GM18519 (cell line): Measurements from ENCODE around the gene RAD51AP1.
"Not testable (repeated sequence)": the region's sequence is repeated elsewhere in the genome, so short reads cannot be mapped to it uniquely, and the experiment has no call there.

Experiments used
- ATAC-seq: cut with Tn5 transposase; IDR thresholded peaks from one replicate; pipeline ENCODE4 v1.9.1; 2021; ENCODE audit warnings: mild to moderate bottlenecking, moderate library complexity; ENCODE audit not compliant: unreplicated experiment, low FRiP score

The RAD51AP1 gene, protein sequence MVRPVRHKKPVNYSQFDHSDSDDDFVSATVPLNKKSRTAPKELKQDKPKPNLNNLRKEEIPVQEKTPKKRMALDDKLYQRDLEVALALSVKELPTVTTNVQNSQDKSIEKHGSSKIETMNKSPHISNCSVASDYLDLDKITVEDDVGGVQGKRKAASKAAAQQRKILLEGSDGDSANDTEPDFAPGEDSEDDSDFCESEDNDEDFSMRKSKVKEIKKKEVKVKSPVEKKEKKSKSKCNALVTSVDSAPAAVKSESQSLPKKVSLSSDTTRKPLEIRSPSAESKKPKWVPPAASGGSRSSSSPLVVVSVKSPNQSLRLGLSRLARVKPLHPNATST

DNA sequence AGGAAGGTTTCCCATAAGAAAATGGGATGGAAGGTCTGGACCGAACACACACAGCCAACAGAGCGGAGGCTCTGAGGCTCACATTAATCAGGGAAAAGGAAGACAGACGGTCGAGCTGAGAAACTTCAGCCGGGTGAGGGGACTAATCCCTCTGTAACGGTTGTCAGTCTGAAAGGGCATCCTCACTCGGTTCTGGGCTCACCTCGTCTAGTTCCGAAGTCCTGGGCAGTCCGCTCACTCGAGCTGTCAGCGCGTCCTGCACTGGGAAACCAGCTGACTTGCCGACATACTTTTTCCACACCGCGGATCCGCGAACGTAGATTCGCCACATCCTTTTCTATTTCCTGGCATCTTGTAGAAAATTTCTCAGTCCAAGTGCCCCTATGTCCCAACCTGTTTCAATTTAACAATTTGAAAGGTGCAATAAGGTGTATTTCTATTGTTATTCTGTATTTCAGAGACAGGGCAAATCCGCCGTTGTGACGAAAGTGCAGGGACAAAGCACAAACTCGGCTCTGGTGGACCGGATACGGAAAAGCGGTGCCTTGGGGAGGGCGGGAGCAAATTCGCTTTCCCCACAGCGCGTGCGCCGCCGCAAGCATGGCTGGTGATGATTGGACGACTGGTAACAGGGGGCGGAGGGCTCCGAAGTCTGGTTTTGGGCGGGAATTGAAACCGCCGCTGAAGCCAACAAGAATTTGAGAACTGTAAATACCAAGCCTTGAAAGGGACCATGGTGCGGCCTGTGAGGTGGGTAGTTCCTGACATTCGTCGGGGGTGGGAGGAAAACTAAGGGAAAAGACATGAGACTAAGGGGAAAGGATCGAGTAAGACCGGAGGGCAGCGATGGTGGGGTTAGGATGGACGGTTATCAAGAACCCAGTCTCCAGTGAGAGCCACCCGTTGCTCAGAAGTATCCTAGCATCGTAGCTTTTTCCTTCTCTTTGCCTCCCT lies at the start of gene RAD51AP1:
TSS of gene RAD51AP1 (plus strand) at position 684 of the 954 bp plus-strand sequence. CDS start at position 734, 50 bp downstream.
- ATAC-seq: peak; percentile 58

DNA sequence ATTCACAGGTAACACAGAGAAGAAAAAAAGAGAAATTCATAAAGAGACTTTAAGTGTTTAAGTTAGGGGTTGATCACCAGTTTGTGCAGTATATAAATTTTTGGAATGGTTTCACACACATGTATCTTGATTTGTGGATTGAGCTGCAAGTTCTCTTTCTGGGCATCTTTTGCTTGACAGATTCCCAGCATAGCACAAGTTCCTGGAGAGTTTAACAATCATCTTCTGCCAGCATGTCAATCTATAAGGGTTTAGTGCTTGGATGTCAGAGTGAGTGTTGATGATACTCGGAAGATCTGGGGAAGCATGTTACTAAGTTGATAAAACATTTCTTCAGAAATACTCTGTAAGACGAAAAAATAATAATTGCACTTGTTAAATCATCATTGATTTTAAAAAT lies 49.1 kb upstream of the RAD51AP1 start:
- no peak for ATAC-seq

DNA sequence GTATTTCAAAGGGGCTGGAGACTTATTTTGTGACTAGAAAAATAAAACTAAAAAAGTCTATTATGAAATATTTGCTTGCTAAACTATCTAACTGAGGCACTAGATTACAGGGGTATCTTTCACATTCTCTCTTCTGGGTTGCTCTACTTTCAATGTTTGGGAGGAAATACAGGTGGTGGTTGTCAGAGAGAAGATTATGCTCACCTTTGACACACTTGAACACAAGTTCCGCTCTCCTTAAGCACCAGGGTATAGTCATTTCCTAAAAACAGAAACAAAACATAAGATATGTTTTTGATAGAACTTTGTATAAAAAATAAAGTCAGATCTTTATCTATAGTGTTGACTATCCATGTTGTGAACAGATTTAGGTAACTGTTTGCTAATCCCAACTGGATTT lies 47.7 kb upstream of the RAD51AP1 start:
- no peak for ATAC-seq

DNA sequence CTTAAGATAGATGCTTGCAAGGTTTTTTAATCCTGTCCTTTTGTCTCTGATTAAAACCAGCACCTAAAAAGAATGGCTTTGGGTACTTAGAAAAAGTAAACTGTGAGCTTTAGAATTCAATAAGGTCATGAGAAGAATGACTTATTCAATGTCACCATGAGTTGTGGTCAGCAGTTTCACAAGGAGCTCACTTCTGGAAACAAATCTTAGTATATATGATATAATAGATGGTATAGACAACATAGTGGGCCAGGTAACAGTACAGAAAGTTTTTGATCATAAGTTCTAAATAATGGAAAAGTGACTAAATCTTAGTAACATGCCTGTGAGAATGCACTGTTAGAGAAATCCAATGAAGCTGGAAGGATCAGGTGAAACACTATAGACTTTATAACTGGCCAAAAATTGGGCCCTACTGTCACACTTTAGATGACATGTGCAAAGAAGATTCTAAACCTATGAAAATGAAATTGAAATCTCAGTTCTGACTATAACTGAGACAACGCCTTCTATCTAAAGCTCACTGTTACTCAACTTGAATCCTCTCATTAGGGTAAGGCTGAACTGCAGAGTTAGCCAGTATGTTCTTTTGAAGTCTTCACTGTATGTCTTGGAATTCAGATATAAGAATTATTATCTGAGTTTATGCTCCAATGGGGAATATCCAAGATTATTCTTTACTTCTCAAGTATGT lies 42.4 kb upstream of the RAD51AP1 start:
- peak; percentile 59 for ATAC-seq

DNA sequence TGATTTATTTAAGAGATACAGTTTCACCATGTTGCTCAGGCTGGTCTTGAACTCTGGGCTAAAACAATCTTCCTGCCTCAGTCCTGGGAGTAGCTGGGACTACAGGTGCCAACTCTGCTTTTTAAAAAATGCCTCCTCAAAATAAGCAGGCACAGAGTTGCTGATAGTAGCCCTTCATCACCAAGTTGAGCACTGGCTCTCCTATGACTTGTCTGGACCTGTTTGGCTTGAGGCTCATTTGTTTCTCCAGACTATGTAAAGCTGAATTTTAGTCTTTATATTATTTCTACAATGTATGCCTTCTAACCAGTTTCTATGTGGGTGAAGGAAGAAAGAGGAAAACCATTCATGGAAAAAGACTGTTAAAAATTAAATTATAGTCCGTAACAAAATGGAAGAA lies 39.5 kb upstream of the RAD51AP1 start:
- ATAC-seq: no peak

DNA sequence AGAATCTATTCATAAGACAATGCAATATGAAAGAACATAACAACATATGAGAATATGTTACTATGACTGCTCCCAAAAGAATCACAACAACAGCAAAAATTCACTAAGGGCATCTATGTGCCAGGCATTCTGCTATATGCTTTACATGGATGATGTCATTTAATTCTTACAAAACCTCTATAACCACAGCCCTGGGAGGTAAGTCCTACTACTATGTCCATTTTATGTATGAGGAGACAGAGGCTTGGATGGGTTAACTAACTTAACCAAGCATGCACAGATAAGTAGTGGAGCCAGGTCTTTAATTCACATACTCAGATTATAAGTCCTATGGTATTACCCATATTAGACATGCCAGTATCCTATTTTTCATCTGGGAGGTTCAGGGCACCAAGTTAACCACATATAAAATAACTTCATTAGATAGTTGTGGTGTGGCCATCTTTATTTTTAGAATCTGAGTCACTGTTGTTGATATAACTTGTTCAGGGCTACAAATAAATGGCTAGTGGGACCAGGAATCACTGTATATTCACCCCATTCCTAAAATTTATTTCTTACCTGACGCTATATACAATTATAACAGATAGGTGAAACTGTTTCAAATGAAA lies 33.2 kb upstream of the RAD51AP1 start:
- ATAC-seq: no peak

DNA sequence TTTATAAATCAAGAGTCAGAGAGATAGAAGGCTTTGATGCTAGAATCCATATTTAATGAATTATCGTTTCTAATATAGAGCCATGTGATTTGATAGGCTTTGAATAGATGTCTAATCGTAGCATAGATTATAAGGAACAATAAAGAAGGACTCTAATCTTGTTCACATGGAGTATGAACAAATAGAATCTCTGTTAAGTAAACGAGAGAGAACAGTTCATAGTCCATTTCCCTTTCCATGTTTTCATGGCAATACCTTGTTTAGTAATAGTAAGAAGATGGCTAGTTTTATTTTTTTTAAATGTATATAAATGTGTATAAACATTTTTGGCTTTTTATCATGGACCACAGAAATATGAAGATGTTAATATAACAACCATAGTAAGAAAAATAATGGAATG lies 32.3 kb upstream of the RAD51AP1 start:
- ATAC-seq: no peak

DNA sequence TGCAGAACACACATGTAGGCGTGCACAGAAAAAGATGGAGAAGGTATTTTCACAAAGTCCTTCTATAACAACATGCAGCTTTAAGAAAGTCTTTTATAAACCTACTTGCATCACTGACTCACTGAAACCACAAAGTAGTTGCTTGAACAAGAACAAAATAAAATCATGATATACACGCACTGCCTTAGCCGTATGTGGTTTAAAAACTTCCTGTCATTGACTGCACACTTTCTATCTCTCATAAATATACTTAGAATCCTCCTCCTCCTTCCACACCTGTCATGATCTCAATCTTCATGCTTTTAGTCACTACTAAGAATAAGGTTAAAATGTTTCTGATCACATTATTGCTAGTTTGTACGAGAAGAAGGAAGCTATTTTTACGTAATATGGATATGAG lies 31.8 kb upstream of the RAD51AP1 start:
- peak; percentile 59 for ATAC-seq

DNA sequence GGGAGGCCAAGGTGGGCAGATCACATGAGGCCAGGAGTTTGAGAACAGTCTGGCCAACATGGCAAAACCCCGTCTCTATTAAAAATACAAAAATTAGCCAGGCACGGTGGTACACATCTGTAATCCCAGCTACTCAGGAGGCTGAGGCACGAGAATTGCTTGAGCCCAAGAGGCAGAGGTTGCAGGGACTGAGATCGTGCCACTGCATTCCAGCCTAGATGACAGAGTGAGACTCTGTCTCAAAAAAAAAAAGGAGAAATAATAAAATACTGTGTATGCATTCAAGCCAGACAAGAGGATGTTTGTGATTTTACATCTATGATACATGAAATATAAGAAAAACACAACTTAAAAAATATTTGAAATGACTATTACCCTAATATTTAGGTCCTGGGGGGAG lies 30.2 kb upstream of the RAD51AP1 start:
- not testable (repeated sequence) for ATAC-seq

DNA sequence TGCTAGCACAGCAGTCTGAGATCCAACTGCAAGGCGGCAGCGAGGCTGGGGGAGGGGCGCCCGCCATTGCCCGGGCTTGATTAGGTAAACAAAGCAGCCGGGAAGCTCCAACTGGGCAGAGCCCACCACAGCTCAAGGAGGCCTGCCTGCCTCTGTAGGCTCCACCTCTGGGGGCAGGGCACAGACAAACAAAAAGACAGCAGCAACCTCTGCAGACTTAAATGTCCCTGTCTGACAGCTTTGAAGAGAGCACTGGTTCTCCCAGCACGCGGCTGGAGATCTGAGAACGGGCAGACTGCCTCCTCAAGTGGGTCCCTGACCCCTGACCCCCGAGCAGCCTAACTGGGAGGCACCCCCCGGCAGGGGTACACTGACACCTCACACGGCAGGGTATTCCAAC lies 29.4 kb upstream of the RAD51AP1 start:
- not testable (repeated sequence) for ATAC-seq

DNA sequence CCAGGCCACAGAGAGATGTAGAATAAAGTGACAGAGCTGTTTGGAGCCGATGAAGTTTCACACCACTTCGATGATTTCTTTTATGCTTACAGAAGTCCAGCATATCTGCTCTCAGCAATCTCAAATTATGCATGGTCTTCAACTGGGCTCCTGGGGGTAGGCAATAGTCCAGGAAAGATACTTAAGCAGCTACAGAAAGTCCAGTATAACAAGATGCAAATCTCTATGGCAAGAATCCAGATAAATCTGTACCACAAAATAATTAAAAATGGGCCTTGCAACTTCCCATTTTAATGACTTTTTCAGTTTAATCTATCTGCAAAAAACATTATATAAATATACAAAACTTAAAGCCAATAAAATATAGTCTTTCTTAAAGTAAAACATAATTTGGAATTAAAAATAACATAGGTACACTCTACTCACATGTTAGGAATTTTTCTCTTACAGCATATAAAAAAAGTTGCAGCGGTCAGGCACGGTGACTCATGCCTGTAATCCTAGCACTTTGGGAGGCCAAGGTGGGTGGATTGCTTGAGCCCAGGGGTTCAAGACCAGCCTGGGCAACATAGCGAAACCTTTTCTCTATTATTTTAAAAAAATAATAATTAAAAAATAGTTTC lies 20.5 kb upstream of the RAD51AP1 start:
- ATAC-seq: no peak

DNA sequence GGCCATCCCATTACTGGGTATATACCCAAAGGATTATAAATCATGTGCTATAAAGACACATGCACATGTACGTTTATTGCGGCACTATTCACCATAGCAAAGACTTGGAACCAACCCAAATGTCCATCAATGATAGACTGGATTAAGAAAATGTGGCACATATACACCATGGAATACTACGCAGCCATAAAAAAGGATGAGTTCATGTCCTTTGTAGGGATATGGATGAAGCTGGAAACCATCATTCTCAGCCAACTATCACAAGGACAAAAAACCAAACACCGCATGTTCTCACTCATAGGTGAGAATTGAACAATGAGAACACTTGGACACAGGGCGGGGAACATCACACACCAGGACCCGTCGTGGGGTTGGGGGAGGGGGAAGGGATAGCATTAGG lies 15.2 kb upstream of the RAD51AP1 start:
- ATAC-seq: not testable (repeated sequence)

DNA sequence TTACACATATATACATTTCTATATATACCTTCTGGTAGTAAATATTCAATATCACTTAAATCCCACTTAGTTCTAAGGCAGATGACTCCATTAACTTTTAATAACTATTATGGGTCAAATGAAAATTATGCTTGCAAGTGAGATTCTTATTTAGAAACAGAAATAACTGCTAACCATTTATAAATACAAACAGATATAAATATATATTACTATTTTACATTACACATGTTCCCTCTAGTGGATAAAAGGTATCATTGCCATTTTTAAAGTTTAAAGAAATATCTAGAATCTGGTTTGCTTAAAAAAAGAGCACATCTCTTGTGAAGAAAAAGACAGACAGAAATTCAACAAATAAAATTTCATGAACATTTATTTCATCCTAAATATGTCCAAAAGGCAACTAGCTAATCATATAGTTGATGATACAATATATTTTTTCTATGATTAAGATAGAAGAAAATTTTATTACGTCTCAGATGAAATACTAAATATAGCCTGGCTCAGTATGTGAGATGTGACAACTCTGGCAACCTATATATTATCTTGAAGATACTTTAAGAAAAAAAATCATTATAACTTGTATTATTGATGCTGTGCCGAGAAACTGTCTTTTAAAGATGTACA lies 11.7 kb upstream of the RAD51AP1 start:
- ATAC-seq: no peak

DNA sequence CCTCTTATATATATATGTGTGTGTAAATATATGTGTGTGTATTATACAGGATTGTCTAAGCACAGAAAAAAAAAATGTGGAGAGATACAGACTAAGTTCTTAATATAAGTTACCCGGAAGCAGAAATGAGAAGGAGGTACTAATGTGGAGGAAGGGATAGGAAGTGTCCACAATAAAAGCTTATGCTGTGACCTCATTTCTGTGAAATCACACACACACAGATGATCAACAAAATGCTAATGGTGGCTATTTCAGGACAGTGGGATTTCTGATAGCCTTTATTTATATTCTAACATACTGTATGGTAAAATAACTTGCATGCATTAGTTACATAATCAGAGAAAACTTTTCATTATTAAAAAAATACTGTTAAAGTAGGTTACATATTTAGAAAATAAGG lies 8.5 kb upstream of the RAD51AP1 start:
- ATAC-seq: no peak

DNA sequence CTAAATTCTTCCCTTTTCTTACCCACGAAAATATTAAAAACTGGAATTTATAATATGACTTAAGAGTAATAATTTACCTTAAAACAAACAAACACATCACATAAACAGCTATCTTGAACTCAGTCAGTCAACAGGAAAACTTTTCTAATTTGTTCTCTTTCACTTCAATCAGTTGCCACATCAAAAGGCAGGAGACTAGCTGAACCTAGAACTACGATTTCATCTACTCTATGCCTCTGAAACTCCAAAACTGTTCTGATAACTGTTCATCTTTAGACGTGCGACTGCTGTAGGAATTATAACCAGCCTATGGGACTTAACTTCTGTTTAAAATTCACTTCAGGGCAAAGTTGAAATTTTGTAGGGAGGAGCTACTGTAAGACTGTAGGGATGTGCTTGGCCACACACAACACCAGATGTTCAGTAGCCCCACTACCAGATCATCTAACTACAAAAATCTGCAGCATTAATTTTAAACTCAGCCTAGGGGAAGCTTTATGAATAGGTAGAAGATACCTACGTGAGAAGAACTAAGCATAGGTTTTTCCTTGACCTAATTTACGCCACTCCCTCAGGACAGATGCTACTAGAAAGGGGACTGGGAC lies 7.6 kb upstream of the RAD51AP1 start:
- no peak for ATAC-seq

DNA sequence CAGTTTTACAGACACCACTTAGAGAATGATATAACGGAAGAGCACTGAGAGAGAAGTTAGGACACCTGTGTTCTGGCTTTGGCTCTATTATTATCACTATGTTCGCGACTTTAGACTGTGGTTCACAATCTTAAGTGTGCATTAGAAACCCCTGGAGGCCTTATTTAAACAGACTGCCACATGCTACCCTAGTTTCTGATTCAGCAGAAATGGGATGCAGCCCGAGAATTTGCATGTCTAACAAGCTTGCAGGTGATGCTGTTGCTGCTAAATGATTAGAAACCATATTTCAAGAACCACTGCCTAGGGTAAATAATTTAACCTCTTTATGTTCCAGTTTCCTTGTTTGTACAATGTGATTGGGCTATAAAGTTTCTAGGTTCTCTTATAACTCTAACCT lies 3.6 kb upstream of the RAD51AP1 start:
- no peak for ATAC-seq

DNA sequence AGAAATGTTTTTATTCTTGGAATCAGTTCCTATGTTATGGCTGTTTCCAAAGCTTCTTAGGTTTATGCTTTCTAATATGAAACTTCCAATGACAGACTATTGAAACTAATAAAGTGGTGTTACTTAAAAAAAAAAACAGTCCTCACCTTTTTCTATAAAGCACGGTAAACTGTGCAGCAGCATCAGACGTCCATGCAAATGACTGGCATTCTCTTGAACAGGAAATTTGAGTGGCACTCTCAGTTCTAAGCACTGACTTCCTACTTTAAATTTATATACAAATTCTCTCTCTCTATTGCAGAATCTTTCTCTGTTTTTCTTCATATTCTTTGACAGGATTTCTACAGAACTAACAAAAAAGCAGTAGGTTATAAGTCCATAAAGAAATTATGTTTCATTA lies 2.8 kb upstream of the RAD51AP1 start:
- ATAC-seq: no peak

DNA sequence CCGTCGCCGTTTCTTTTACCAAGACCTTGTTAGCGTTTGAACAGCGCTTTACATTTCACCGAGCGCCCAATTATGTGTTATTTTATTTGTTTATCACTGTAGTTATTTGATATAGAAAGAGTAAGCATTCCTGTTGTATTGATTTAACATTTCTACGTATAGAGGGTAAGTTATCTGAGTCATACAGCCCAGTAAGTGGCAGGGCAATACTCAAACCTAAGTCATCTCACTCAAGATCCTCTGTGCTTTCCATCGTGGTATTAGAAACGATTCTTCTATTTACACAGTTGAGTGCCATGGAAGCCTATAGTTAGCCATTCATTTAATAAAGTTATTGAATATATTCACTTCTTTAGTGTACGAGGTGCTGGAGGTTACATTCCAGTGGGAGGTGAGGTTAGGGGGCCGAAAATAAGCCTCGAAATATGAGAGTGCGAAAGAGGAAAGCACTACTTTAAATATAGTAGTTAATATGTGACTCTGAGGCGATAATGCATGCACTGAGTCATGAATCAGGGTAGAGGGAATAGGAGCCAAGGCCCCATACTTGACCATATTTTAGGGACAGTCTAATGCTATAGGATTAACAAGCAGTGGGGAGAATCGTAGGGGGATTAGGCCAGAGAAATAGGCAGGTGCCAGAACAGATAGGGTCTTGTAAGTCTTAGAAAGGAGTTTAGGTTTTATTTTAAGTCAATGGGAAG lies 629 bp downstream of the RAD51AP1 start:
- ATAC-seq: no peak

DNA sequence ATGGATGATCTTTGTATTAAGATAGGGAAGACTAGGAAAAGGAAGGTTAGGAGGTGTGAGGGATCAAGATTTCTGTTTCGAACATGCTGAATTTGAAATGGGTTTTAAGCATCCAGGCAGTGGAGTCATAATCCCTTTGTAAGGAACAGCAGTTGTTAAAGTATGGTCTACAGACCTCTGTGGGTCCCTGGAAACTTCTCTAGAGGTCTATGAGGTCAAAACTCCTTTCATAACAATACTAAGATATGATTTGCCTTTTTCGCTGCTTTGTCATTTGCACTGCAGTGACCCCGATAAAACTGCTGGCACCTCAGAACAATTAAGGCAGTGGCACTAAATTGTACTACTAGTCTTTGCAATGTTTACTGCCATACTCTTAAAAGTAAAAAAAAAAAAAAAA lies 1.5 kb downstream of the RAD51AP1 start:
- no peak for ATAC-seq
